Measurements from ENCODE around the gene FCAMR.

Gene FCAMR

DNA sequence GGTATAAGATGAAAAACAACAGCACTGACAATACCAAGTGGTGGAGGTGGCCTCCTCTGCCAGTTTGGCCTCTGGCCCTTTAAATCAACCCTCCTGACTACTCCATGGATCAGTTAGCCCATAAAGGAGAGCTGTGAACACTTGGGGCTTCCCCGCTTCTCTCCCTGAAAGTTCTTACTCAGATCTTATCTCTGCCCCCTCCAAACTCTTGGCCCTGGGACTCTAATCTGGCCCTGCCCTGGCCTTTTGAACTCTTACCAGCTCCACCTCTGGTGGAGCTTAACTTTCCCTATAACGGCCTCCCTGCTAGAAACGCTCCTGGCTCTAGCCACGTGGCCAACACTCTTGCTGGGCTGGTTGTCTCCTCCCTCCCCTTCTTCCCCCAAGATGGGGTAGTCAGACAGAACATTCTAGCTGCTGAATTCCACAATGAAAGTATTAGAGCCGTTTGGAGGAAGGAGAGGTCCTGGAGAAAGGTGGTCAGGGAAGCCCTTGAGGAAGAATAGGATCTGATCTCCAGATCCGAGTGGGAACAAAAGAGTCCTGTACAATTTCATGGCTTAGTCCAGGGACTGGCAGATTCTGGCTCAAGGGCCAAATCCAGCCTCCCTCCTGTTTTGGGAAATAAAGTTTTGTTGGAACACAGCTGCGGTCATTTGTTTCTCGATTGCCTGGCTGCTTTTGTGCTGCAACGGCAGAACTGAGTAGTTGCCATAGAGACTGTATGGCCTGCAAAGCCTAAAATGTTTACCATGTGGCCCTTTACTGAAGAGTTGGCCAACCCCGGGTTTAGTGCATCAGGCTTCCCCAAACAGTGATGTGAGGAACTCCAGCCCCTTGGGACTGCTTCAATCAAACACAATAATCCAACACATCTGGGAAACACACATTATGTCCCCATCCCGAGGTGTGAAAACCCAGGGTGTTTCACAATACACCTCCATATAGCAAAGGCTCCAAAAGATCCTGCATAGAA lies 14.5 kb downstream of the FCAMR start:
- peak; percentile 60 for DNase-seq

DNA sequence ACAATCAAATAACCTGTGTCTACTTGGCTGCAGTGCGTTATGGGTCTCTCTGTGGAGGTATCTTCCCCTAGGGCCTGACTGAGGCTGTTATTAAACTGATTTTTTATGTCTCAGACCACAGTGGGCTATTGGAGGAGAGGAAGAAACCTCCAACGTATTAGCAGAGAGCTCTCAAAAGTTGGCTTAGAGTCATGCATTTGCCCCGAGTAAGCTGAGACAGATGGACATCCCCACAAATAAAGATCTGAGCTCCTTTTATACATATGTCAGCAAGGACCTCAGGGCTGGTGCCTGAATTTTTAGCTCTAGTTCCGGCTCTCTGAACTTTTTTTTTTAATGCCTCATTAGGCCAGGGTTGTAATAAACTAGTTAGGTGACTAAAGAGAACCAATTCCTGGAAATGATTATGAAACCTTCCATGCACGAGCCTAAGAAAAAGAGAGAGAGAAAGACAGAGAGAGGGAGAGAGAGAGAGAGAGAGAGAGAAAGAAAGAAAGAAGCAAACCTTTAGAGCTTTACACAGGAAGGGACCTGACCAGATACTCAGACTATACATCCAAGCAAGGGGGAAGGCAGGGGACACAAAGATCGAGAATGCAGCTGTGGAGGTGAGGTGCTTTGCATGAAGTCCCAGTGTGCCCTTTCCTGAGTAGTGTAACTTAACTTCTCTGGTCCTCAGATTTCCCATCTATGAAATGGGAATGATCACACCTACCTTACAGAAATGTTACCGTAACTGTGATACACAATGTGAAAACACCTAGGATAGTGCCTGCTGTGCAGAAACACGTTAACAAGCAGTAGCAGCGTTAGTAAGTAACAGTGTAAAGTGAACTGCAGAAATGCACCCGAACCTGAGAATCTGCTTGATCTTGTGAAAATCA lies 15.6 kb downstream of the FCAMR start:
- DNase-seq = no peak

DNA sequence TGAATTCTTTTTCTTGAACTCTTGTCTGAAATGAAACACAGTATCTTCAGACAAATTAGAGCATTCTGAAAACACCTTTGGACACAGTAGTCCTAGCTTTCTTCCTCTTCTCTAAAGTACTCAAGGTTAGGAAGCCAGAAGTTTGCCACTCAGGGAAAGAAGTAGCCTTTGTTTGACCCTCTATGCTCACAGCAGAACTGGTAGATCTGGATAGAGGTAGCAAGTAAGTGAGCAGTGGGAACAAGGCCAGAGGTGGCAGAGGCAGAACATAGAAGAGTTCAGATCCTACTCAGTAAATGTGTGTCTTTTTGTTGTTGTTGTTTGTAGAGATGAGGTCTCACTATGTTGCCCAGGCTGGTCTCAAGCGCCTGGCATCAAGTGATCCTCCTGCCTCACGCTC lies 16.6 kb downstream of the FCAMR start:
- DNase-seq = no peak

DNA sequence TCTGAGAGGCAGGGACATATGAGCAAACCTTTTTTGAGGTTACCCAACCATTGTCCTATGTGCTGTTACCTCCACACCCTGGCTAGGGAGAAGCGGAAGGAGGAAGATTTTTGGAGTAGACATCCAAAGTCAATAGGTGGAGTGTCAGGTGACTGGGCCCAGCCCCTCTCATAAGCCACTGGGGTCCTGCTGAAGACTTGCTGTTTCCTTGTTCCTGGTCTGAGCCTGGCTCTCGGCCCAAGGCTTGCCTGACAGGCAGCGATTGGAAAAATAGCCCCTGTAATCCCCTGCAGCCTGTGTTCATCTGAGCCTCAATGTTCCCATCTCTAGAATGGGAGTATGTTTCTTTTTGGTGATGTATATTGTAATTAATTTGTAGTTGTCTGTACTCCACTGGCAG lies 17.1 kb downstream of the FCAMR start:
- DNase-seq = no peak

DNA sequence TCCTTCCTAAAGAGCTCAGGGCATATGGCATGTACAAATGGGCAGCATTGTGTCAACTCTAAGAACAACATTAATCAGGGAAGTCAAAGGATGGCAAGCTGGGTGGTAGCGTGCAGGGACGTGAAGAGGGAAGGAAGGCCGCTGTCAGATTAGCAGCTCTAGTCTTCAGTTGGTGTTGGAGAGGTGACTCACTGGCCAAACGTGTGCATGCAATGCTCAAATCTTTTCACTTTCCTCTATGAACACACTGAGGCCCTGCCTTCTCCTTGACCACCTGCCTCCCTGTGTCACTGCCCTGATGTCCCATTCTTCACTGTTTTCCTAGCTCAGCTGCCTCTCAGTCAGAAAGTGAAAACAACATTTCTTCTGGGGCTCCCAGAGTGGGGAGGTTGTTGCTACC lies 18.1 kb downstream of the FCAMR start:
- DNase-seq = no peak

DNA sequence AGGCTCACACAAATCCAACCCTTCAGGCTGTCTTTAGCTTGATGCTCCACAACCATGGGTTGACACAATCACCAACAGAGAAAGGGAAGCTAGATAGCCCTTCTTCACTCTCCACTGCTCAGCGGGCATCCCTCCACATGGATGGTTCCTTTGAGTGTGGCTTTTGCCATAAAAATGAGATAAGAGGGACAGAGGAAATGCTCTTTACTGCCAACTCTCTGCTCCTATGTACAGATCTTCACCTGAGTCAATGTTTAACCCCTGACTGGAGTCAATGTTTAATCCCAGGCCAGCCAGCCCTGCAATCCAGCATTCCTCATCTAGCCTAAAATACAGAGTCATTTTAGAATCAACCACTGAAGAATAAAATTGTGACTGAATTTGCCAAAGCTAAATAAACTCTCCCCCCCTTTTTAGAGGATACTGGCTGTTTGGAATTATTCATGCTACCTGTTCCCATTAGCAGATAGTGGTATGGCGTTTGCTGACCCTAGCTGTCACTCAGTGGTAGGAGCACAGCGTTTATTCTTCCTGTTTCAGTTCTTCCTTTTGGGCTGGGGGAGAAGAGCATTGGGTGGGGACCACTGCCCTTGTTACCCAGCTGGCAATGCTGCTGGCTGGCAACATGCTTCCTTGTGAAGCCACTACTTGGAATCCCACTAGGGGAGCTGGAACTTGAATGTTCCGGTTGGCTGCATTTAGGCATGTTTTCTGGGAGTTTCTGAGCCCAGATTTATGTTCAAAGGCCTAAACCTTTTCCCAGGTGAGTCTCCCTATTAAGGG lies 18.8 kb downstream of the FCAMR start:
- no peak for DNase-seq

DNA sequence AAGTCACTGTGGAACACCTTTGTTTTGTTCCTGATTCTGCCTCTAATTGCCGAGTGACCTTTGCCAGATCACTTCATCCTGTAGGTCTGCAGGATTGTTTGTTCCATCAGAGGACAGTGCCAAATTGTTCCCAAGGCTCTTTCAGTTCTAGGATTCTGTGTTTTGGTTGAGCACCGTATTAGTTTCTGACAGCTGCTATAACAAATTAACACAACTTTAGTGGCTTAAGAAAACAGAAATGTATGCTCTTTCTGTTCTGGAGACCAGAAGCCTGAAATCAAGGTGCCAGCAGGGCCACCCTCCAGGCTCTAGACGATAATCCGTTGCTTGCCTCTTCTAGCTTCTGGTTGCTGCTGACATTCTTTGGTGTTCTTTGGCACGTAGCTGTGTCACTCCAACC lies 20.6 kb downstream of the FCAMR start:
- DNase-seq = no peak

DNA sequence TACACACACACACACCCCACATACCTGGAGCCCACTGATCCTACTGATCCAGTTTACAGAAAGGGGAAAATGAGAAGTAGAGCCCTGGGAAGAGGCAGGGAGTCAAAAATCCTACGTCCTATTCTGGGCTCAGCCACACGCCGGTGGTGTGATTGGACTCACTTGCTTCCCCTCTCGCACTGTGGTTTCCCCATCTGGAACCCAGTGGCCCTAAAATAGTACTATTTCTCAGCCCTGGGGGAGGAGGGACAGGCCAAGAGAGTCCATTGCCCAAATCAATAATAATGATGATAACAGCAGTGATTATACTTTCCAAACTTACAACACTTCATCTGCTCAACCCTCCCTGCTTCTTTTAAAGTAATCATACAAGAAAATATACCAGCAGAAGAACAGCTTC lies 21.1 kb downstream of the FCAMR start:
- no peak for DNase-seq

DNA sequence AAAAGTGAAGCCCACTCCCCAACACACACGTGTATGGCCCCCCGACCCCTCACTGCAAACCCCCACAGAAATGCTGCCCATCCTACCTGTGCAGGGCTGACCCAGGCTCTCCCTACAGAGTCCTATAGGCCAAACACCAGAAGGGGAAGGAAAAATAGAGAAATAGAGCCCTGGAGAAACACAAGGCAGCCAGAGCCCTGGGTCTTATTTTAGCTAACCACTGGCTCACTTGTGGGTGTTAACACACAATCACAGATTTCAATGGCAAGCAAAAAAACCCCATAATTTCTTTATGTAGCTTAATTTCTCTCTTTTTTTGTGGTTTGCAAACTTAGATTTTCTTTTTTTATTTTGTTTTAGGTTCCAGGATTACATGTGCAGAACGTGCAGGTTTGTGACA lies 23.0 kb downstream of the FCAMR start:
- DNase-seq = no peak

DNA sequence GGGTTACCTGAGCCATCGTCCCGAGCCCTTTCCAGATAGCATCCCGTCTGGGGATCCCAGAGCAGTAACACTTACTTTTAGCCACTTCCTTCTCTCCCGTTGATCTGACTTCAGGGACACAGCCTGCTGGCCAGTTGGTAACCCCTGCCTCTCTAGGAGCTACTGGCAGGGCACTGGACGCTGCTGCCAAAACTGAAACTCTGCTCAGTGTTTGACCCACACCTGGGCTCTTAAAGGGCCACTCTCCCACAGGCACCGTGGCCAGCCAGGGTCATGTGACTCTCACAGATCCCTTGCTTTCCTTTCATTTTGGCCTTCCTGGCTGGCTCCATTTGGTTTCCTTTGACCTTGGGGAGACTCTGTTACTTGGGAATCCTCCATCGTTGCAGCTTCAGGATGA lies 24.0 kb downstream of the FCAMR start, which contains the start of gene PIGR:
TSS of gene PIGR (minus strand) at position 206 of the 400 bp plus-strand sequence. CDS start 5,935 bp downstream, outside the sequence.
- DNase-seq = no peak

DNA sequence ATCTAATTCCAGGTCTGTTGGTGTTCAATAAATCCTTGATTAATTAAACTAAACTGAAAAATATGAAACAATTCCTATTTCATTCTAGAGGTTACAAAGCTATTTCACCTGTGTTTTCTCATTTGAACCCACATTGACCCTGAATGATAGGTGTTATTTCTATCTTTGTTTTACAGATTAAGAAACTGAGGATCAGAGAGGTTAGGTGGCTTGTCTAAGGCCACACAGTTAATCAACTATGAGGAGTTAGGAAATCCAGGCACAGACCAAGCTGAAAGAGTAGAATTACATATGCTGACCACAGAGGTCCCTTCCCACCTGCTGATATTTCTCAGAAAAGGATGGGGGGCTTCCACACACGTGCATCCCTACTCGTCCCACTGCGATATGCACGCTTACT lies 24.5 kb downstream of the FCAMR start:
- no peak for DNase-seq

DNA sequence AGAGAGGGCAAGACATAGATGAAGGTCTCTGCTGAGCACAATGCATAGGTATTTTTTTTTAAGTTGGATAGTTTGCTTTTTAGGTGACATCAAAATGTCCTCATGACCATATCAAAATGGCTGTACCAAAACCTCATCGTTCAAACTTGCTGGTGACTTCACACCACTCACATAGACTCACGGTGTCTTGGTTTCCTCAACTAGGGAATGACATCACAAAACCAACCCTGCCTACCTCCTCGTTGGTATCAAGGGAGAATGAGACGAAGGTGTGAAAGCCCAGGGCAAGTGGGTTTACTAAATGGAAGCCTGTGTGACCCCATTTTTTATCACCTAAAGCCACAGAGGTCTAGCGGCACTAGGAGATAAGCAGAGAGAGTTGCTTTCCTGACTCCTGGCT lies 25.6 kb downstream of the FCAMR start:
- no peak for DNase-seq

DNA sequence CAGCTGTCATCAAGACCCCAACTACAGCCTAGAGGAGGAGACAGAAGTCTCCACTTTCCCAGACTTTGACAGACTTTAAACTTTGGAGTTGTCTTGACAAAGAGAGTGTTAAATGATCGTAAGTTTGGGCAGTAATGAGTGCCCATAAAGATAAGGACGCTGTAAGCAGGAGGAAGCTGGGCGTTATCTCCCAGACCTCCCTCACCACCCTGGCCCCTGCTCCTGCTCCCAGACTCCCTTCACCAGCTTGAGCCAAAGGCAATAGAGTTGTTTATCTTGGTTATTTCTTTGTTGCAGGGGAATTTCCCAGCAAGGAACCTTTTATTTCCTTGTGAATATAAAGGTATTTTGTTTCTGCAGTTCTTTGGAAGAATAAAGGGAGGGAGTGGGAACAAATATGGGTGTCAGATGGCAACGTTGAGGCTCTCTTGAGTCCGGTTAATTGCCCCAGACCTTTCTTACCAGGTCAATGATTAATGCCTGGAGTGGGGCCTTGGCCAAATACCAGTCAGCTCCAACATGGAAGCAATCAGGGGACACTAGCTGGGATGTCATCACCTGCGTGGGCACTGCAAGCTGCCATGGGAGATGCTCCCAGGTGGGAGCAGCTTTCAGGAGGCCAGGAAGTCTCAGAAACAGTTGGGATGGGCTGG lies 28.4 kb downstream of the FCAMR start:
- DNase-seq = no peak

DNA sequence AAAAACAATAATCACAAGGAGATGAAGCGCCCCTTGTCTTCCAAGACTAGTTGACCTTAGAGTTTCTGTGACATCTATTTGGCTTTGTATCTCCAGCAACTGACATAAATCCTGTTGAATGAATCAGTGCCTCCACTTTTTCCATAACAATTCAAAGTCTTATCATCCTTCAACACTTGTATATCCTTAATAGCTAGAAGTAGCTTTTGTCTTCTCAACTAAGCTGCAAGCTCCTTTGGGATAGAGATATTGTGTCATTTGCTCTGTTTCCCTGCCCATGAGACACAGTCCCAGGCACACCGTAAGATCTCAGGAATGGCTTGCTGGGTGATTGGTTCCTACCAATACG lies 29.7 kb downstream of the FCAMR start:
- DNase-seq = no peak

DNA sequence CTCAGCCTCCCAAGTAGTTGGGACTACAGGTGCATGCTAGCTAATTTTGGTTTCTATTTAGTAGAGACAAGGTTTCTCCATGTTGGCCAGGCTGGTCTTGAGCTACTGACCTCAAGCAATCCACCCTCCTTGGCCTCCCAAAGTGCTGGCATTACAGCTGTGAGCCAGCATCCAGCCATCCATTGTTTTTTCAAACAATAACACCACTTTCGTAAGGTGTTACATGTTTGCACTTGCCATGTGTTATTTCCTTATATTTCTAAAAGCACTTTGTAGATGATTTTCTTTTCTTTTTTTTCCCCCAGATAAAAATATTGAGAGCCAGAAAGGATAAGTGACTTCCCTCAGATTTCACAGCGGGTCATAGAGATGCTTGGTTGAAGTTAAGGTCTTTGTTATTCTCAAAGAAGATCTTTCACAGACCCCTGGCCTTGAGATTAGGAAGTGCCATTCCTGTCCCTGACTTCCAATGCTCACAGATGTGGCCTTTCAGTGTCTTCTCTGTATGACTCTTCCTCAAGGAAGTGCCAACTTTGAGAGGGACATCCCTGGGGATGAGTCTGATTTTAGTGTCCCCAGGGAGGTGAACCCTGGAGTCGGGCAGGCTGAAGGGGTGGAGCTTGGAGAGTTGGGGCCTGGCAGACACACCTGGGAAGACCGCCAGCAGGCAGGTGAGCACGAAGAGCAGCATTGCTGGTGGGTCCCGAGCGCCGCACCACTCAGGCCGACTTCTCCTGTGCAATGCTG lies 30.2 kb downstream of the FCAMR start:
- DNase-seq = no peak

DNA sequence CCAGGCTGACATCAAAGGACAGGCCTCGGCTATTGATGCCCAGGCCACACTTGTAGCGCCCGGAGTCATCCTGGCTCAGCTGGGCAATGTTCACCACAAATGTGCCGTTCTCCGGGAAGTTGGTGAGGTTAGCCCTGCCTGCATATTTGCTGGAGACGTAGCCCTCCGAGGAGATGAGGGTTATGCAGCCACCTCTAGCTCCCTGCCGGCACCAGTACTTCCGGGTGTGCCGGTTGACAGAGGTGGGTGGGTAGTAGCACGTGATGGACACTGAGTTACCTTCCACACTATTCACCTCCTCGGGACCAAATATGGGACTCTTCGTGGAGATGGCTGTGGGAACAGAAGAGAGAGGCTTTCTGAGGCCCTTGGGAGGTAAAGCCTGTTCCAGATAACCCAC lies 31.1 kb downstream of the FCAMR start:
- no peak for DNase-seq

DNA sequence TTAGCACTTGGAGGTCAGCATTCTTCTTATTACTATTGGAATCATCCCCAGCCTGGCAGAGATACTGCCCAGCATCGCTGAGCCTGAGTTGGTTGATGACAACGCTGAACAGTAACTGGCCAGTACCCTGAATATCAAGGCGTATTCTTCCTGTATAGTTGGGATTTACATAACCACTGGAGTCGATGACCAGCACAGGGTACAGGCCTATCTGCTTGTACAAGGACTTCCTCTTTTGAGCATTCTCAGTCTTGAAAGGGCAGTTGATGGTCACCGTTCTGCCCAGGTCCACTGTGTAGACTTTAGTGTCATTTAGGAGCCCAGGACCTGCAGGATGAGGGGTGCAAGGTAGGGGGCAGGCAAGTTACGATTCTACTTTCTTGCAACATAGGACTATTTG lies 32.8 kb downstream of the FCAMR start:
- DNase-seq = no peak

DNA sequence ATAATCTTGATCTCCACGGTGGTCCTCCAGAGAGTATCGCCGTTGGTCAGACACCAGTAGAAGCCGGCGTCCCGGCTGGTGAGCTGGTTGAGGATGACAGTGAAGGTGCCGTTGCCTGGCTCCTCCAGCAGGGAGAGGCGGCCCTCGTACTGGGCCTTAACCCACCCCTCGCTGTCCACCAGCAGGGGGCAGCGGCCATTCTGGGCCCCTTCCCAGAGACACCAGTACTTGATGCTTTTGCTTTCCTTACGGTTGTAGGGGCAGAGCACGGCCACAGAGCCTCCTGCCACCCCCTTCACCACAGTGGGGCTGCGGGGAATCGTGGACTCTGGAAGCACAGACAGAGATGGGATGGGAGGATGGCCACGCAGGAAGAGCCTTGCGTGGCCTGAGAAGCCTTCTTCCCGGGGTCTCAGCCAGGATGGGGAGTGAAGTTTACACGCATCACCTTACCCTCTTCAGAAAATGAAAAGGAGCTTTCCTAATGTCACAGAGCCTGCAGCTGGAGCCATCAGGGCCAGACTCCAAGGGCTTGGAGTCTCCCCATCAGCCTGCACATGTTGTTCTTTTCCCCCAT lies 34.7 kb downstream of the FCAMR start:
- DNase-seq = peak; percentile 13

DNA sequence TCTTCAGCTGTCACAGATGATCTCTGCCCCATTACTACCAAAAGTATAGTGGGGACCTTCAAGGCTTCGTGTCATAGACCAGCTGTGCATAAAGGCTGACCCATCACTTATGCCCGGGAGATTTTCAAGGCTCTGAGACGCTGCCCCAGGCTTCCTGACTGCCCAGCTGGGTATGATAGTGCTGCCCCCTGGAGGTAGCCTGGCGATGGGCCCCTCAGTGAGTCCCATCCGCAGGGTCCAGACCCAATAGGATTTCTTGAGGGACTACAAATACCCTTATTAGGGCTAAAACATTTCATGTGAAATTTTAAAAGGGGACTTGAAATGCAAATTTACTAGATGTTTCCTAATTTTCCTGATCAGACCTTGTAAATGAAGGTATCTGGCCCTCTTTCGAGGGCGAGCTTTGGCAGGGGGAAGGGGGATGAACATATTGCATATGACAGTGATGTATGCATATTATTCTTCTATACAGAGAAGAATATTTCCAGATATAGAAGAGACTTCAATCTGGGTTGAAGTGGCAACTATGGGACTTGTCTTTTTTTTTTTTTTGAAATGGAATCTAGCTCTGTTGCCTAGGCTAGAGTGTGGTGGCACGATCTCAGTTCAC lies 36.8 kb downstream of the FCAMR start:
- no peak for DNase-seq

DNA sequence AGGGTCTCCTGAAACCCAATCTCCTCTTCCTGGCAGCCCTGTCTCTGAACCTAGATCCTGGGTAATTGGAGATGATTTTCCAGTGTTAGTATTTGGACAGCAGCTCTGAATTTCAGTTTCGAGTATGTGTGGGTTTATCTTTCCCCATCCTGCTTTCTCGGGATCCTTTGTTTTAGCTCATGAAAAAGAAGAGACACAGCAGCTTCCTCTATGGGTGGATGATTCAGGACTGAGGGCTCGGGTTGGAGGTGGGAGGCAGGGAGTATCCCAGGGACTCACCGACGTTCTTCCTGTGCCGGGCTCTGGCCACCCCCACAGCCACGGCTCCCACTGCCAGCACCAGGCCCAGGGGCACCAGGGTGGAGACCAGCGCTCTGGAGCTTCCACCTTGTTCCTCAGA lies 38.1 kb downstream of the FCAMR start:
- DNase-seq = no peak

DNA sequence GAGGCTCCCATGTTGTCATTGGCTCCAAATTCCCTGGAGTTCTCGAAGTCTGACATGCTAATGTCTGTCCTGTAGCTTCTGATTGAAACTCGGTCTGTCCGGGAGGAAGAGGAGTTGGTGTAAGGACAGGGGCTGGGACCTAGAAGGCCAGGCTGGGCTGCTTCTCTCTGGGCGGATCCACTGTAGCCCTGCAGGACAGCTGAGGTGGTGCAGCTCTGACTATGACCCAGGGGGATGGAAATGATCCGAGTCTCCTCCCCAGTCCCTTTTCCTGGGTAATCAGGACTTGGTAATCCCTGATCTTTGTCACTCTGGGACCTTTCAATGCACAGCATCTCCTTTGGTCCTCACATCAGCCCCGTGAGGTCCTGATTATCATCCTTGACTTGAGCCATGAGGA lies 38.6 kb downstream of the FCAMR start:
- DNase-seq = no peak

Data from NCI-H1092 treated with DMSO at 0.1 percent for 48 hours (cell line).